HEK293 (cell line): ENCODE results near the gene CNN2.

Experiments
- BCL11B ChIP-seq: fragments of 450-650 bp; formaldehyde crosslinking; IDR thresholded peaks from 2 replicates; pipeline ENCODE4 v1.5.1; 2016; ENCODE audit warnings: low read depth, missing biosample characterization, missing genetic modification characterization
- OSR2 ChIP-seq: fragments of 450-650 bp; formaldehyde crosslinking; IDR thresholded peaks from 2 replicates; pipeline ENCODE4 v1.5.1; 2016; ENCODE audit warnings: missing biosample characterization, missing genetic modification characterization
- PRDM10 ChIP-seq: fragments of 450-650 bp; formaldehyde crosslinking; IDR thresholded peaks from 2 replicates; pipeline ENCODE4 v1.5.1; 2016; ENCODE audit warnings: missing biosample characterization, missing genetic modification characterization
- RBAK ChIP-seq: fragments of 450-650 bp; formaldehyde crosslinking; IDR thresholded peaks from 2 replicates; pipeline ENCODE4 v1.5.1; 2016; ENCODE audit warnings: missing biosample characterization, missing genetic modification characterization
- REPIN1 ChIP-seq: fragments of 450-650 bp; formaldehyde crosslinking; IDR thresholded peaks from 2 replicates; pipeline ENCODE4 v1.5.1; 2017; ENCODE audit warnings: missing biosample characterization, missing genetic modification characterization, low read depth
- SP3 ChIP-seq: fragments of 450-650 bp; formaldehyde crosslinking; IDR thresholded peaks from 2 replicates; pipeline ENCODE4 v1.5.1; 2016; ENCODE audit warnings: missing biosample characterization, missing genetic modification characterization
- ZBTB49 ChIP-seq: fragments of 450-650 bp; formaldehyde crosslinking; IDR thresholded peaks from 2 replicates; pipeline ENCODE4 v1.5.1; 2016; ENCODE audit warnings: missing biosample characterization, missing genetic modification characterization, low read depth
- ZEB2 ChIP-seq: fragments of 450-650 bp; formaldehyde crosslinking; IDR thresholded peaks from 2 replicates; pipeline ENCODE4 v1.5.1; 2016; ENCODE audit warnings: missing biosample characterization, missing genetic modification characterization
- ZFP69B ChIP-seq: fragments of 450-650 bp; formaldehyde crosslinking; IDR thresholded peaks from 2 replicates; pipeline ENCODE4 v1.5.1; 2016; ENCODE audit warnings: missing biosample characterization, missing genetic modification characterization
- ZNF132 ChIP-seq: fragments of 450-650 bp; formaldehyde crosslinking; IDR thresholded peaks from 2 replicates; pipeline ENCODE4 v1.5.1; 2017; ENCODE audit warnings: missing biosample characterization, missing genetic modification characterization, borderline replicate concordance
- ZNF133 ChIP-seq: fragments of 450-650 bp; formaldehyde crosslinking; IDR thresholded peaks from 2 replicates; pipeline ENCODE4 v1.5.1; 2016; ENCODE audit warnings: missing biosample characterization, missing genetic modification characterization
- ZNF146 ChIP-seq: fragments of 450-650 bp; formaldehyde crosslinking; IDR thresholded peaks from 2 replicates; pipeline ENCODE4 v1.5.1; 2016; ENCODE audit warnings: missing biosample characterization, missing genetic modification characterization
- ZNF19 ChIP-seq: fragments of 450-650 bp; formaldehyde crosslinking; IDR thresholded peaks from 2 replicates; pipeline ENCODE4; 2016; ENCODE audit warnings: missing biosample characterization, missing genetic modification characterization, low read depth
- ZNF202 ChIP-seq: fragments of 450-650 bp; formaldehyde crosslinking; IDR thresholded peaks from 2 replicates; pipeline ENCODE4 v1.5.1; 2016; ENCODE audit warnings: missing biosample characterization, missing genetic modification characterization, borderline replicate concordance
- ZNF223 ChIP-seq: fragments of 450-650 bp; formaldehyde crosslinking; IDR thresholded peaks from 2 replicates; pipeline ENCODE4 v1.5.1; 2016; ENCODE audit warnings: missing biosample characterization, missing genetic modification characterization
- ZNF311 ChIP-seq: fragments of 450-650 bp; formaldehyde crosslinking; IDR thresholded peaks from 2 replicates; pipeline ENCODE4 v1.5.1; 2017; ENCODE audit warnings: missing biosample characterization, missing genetic modification characterization, borderline replicate concordance
- ZNF335 ChIP-seq: fragments of 450-650 bp; formaldehyde crosslinking; conservative IDR thresholded peaks from 2 replicates; pipeline ENCODE4 v1.5.1; 2016; ENCODE audit warnings: missing biosample characterization, missing genetic modification characterization
- ZNF341 ChIP-seq: fragments of 450-650 bp; formaldehyde crosslinking; IDR thresholded peaks from 2 replicates; pipeline ENCODE4; 2016; ENCODE audit warnings: low read depth, missing biosample characterization, missing genetic modification characterization
- ZNF398 ChIP-seq: fragments of 450-650 bp; formaldehyde crosslinking; IDR thresholded peaks from 2 replicates; pipeline ENCODE4 v1.5.1; 2017; ENCODE audit warnings: missing biosample characterization, missing genetic modification characterization
- ZNF423 ChIP-seq: fragments of 450-650 bp; formaldehyde crosslinking; IDR thresholded peaks from 2 replicates; pipeline ENCODE4 v1.5.1; 2016; ENCODE audit warnings: missing biosample characterization, missing genetic modification characterization
- ZNF433 ChIP-seq: fragments of 450-650 bp; formaldehyde crosslinking; IDR thresholded peaks from 2 replicates; pipeline ENCODE4 v1.5.1; 2016; ENCODE audit warnings: missing biosample characterization, missing genetic modification characterization, low read depth
- ZNF488 ChIP-seq: fragments of 450-650 bp; formaldehyde crosslinking; IDR thresholded peaks from 2 replicates; pipeline ENCODE4 v1.5.1; 2016; ENCODE audit warnings: missing biosample characterization, missing genetic modification characterization
- ZNF549 ChIP-seq: fragments of 450-650 bp; IDR thresholded peaks from 2 replicates; pipeline ENCODE4 v1.5.1; 2018; ENCODE audit warnings: missing biosample characterization, missing genetic modification characterization, mild to moderate bottlenecking, inconsistent platforms, moderate library complexity
- ZNF571 ChIP-seq: fragments of 450-650 bp; formaldehyde crosslinking; IDR thresholded peaks from 2 replicates; pipeline ENCODE4 v1.5.0; 2017; ENCODE audit warnings: missing biosample characterization, missing genetic modification characterization
- ZNF610 ChIP-seq: fragments of 450-650 bp; formaldehyde crosslinking; IDR thresholded peaks from 2 replicates; pipeline ENCODE4 v1.5.1; 2016; ENCODE audit warnings: missing biosample characterization, missing genetic modification characterization, borderline replicate concordance
- ZNF701 ChIP-seq: fragments of 450-650 bp; formaldehyde crosslinking; IDR thresholded peaks from 2 replicates; pipeline ENCODE4 v1.5.1; 2016; ENCODE audit warnings: missing biosample characterization, missing genetic modification characterization
- ZNF704 ChIP-seq: fragments of 450-650 bp; formaldehyde crosslinking; IDR thresholded peaks from 2 replicates; pipeline ENCODE4 v1.5.1; 2016; ENCODE audit warnings: missing biosample characterization, missing genetic modification characterization
- ZNF777 ChIP-seq: fragments of 450-650 bp; formaldehyde crosslinking; IDR thresholded peaks from 2 replicates; pipeline ENCODE4 v1.5.1; 2017; ENCODE audit warnings: missing biosample characterization, missing genetic modification characterization, borderline replicate concordance
- ZNF792 ChIP-seq: fragments of 450-650 bp; formaldehyde crosslinking; IDR thresholded peaks from 2 replicates; pipeline ENCODE4 v1.5.1; 2016; ENCODE audit warnings: missing biosample characterization, missing genetic modification characterization
- ZNF837 ChIP-seq: fragments of 450-650 bp; formaldehyde crosslinking; IDR thresholded peaks from 2 replicates; pipeline ENCODE4 v1.5.1; 2016; ENCODE audit warnings: missing biosample characterization, missing genetic modification characterization
- ZXDB ChIP-seq: fragments of 450-650 bp; formaldehyde crosslinking; IDR thresholded peaks from 2 replicates; pipeline ENCODE4 v1.5.1; 2016; ENCODE audit warnings: missing biosample characterization, missing genetic modification characterization

The CNN2 gene

GRCh38 chr19:1025960-1026782, at the start of gene CNN2 (continued):
- TF ChIP-seq ZBTB49 (tag by site-specific recombination): no peak
- no peak for TF ChIP-seq ZNF549 (tag by site-specific recombination)
- TF ChIP-seq ZXDB (tag by site-specific recombination): peak; percentile 20; the same call in 1 of the 2 replicates
- TF ChIP-seq ZNF488: no peak
- no peak for TF ChIP-seq ZNF311 (tag by site-specific recombination)
- TF ChIP-seq ZNF398 (tag by site-specific recombination): peak; percentile 26; the same call in 1 of the 2 replicates
- TF ChIP-seq REPIN1: no peak
- TF ChIP-seq PRDM10: peak; percentile 89
- no peak for TF ChIP-seq ZNF133 (tag by site-specific recombination)
- no peak for TF ChIP-seq ZNF837 (tag by site-specific recombination)
- no peak for TF ChIP-seq ZNF19 (tag by site-specific recombination)
- no peak for TF ChIP-seq ZNF433 (tag by site-specific recombination)
- TF ChIP-seq ZNF423 (tag by site-specific recombination): no peak
- no peak for TF ChIP-seq BCL11B
- TF ChIP-seq ZNF792: 0 out of 2 replicates have a peak, but pooled peaks have one; percentile 10
- no peak for TF ChIP-seq ZNF146 (tag by site-specific recombination)
- no peak for TF ChIP-seq ZNF223 (tag by site-specific recombination)
- peak; percentile 48; the same call in 1 of the 2 replicates for TF ChIP-seq SP3 (tag by site-specific recombination)
- TF ChIP-seq ZNF610: no peak
- TF ChIP-seq ZNF202 (tag by site-specific recombination): no peak
- no peak for TF ChIP-seq ZNF701 (tag by site-specific recombination)
- TF ChIP-seq ZNF571: no peak
- TF ChIP-seq ZFP69B (tag by site-specific recombination): no peak
- no peak for TF ChIP-seq ZNF341 (tag by site-specific recombination)
- TF ChIP-seq RBAK (tag by site-specific recombination): no peak
- 0 out of 2 replicates have a peak, but pooled peaks have one; percentile 49 for TF ChIP-seq ZEB2
- TF ChIP-seq ZNF335 (tag by site-specific recombination): peak; percentile 89
- TF ChIP-seq ZNF132 (tag by site-specific recombination): no peak
- no peak for TF ChIP-seq ZNF704
- TF ChIP-seq ZNF777 (tag by site-specific recombination): no peak
- peak; percentile 87 for TF ChIP-seq OSR2 (tag by site-specific recombination)
